H1 (cell line): ENCODE measurements around the gene DIPK1A. TPM values are rescaled to one million over a fixed set of nuclear protein-coding genes. Genes with fewer than 3 reads are reported as not detected.

Source experiments
- BRCA1 ChIP-seq: IDR thresholded peaks from 2 replicates; pipeline ENCODE4 v1.6.1; 2012; ENCODE audit warnings: low read depth, low read length, improper control_type of control experiment
- CEBPB ChIP-seq: IDR thresholded peaks from 2 replicates; pipeline ENCODE4 v1.6.1; 2012; ENCODE audit warnings: low read depth, low read length
- POU5F1 ChIP-seq: IDR thresholded peaks from 2 replicates; pipeline ENCODE4 v1.6.1; 2011; ENCODE audit warnings: low read depth, mild to moderate bottlenecking, low read length, moderate library complexity
- SIX5 ChIP-seq: IDR thresholded peaks from 2 replicates; pipeline ENCODE4 v1.6.1; 2011; ENCODE audit warnings: mild to moderate bottlenecking, low read depth, low read length
- polyA plus RNA-seq, 7 experiments: library from polyadenylated mRNA; depleted of rRNA in 3 of 7; stranded (reverse) in 5 of 7; unstranded in 2 of 7; fragments of >200 nt in 5 of 7; fragments of 200-250 nt in 2 of 7; gene quantifications; 1 replicate in 5 of 7; 2 replicates in 1 of 7; 4 replicates in 1 of 7; pipeline versions ENCODE4 v1.2.1 to v1.2.3, GENCODE V29; 2011 to 2013; ENCODE audit warnings: missing spikeins in 2 of 7, mixed read lengths in 2 of 7
- total RNA-seq: library from RNA; stranded (reverse); fragmentation: NEBNext Ultra II Directional; extraction: Animal tissue kit (Norgen Biotek cat#: 25700); gene quantifications from 2 replicates; pipeline ENCODE4 v1.2.1, GENCODE V29; 2021
- TF ChIP-seq, protein P1 (sequence below): IDR thresholded peaks from 2 replicates; pipeline ENCODE4 v1.6.1; 2011; ENCODE audit warnings: low read depth, mild to moderate bottlenecking, low read length; ENCODE audit not compliant: insufficient read depth

Gene DIPK1A
- total and polyA plus RNA-seq, 2 of the 8 experiments (the other 6 are each of a cell fraction or from before 2014, with no cell fraction given): 2.5 to 5.0 TPM

- TF ChIP-seq, protein P1, sequence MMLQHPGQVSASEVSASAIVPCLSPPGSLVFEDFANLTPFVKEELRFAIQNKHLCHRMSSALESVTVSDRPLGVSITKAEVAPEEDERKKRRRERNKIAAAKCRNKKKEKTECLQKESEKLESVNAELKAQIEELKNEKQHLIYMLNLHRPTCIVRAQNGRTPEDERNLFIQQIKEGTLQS: no peak
- TF ChIP-seq SIX5: no peak
- no peak for TF ChIP-seq POU5F1
- TF ChIP-seq BRCA1: no peak
- TF ChIP-seq CEBPB: no peak
Observed at GRCh38 chr1:92915547-92915946, 45.7 kb downstream of the DIPK1A start (continued).
